NCI-H2171 (cell line): Measurements from ENCODE around the gene LIMS1.
"Not testable (repeated sequence)": the region's sequence is repeated elsewhere in the genome, so short reads cannot be mapped to it uniquely, and the experiment has no call there.

Experiments used
- DNase-seq: peaks from one replicate; lab custom pipeline; 2025; lab: John Stamatoyannopoulos, UW

The LIMS1 gene

GRCh38 chr2:108665975-108666374 lies 131.7 kb downstream of the LIMS1 start:
- not testable (repeated sequence) for DNase-seq

- not testable (repeated sequence) for DNase-seq
These were observed 132.9 kb downstream of the LIMS1 start for GRCh38 chr2:108667140-108667539.

DNA sequence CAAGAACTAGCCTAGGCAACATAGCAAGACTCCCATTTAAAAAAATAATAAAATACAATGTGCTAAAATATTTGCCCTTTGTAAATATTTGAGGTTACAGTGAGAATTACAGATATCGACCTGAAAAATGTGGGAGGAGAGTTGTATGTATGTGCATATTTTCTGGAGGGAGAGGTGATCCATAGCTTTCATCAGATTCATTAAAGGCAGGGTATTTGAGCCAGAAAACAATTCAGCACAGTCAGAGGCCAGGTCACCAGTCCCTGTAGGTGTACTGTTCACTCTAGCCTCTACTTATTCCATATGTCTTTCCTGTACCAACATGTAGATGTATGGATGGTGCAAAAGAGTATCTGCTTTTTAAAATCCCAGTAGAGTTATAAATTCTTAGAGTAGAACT lies 136.0 kb downstream of the LIMS1 start:
- not testable (repeated sequence) for DNase-seq

- DNase-seq = not testable (repeated sequence)
These were observed 138.0 kb downstream of the LIMS1 start for GRCh38 chr2:108672200-108672805.

DNA sequence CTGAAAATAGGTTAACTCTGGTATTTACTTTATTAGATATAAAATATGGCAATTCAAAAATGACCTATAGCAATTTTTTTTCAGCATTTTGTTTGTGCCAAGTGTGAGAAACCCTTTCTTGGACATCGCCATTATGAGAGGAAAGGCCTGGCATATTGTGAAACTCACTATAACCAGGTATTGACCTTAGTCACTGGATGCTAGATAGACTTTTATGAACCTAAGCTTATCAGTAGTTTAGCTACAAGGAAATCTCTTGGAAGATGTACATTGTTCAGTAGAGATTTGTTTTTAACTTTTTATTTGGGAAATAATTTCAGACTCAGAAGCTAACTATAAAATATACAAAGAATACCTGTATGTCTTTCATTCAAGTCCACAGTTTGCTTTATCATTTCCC lies 142.3 kb downstream of the LIMS1 start:
- DNase-seq = not testable (repeated sequence)

DNA sequence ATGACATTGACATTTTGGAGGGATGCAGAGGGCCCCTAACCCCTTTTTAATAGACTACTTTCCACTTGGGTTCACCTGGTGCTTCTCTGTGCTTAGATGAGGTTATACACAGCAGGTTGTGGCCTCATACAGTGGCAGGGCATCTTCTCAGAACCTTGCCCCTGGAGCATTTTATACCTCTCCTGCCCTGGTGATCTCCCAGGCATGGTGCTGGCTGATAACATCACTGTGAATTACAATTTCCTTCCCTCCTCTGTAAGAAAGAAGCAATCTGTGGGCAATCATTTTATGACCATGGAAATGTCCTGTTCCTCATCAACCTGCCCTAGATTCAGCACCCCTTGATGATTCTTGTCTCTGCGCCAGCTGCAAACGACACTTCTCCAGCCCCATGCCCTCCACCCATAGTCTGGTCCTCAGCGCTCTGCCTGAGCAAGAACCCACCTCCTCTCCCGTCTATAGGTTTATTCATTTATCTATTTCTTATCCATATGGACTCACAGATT lies 143.0 kb downstream of the LIMS1 start:
- DNase-seq = not testable (repeated sequence)

DNA sequence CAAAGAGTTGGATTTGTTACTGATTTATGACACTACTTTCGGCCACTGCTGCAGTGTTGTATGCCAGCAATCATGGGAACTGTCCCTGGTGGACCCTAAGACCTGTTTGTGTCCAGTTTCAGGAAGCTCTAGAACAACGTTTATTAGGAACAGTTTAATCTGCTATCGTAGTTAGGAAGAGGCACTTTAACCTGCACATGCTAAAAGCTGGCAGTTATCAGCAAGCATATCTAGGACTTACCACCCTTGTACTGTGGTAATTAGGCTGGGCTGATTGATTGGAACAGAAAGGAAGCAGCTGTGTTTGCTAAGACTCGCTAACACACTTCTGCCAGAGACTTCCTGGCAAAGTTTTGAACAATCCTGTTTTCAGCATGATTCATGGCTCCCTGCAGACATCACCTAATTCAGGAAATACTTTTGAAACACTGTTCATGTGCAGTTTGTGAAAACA lies 144.0 kb downstream of the LIMS1 start:
- DNase-seq = not testable (repeated sequence)

GRCh38 chr2:108680805-108681204 lies 146.5 kb downstream of the LIMS1 start:
- not testable (repeated sequence) for DNase-seq

DNA sequence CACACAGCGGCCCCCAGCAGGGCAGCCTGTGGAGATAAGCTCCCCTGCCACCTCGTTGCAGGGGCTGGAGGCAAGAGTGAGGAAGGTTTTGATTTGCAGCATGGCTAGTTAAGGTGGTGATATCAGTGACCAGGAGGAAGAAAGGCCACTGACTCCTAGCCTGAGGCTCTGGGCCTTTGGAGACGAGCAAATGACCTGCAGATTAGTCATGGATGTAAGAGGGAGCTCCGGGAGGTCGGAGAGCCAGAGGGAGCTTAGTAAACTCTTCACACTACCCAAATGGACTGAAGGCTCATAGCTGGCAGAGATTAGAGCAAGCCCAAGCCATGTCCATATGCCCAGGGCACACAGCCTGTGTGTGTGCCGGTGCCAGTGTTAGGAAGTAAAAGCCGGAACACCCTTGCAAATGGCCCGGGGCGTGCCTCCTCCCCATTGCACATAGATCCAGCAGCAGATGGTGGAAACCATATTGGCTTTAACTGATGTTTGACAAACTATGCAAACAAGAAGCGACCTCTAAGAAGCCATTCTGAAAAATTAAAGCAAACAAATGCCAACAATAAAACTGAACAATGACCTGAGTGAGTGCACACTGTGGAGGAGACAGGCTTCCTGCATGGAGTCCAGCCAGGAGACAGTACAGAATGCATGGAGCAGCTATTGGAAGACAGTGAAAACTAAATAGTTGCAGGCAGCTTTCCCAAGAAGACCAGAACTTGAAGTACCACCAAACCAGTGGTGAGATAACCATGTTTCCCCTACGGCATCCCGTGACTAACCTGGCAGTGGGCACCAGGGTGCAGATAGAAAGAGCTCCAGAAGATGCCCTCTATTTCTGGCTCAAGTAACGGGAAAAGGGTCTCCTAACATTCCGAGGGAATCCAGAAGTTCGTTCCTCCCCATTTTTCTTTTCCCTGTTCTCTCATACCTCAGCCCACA lies 154.8 kb downstream of the LIMS1 start:
- DNase-seq = not testable (repeated sequence)

DNA sequence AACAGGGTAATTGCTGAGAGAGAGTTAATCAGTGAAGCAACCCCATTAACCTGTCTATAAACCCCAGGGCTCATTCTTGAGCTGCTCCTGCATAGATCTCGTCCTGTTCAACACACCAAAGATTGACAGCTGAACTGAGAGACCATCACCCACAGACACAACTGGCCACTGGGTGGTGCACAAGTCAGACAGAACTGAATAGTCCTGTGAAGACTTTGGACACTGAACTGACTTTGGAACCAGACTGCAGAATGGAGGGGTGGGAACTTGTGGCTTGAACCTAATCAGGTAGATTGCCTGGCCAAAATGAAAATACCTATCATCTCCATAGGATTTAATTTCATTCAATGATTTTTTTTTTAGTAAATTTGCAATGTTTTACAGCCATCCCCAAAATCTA lies 155.7 kb downstream of the LIMS1 start:
- not testable (repeated sequence) for DNase-seq

GRCh38 chr2:108691447-108691846 lies 157.2 kb downstream of the LIMS1 start:
- no peak for DNase-seq

- DNase-seq = no peak
These were observed 166.9 kb downstream of the LIMS1 start for GRCh38 chr2:108701208-108701607.

- no peak for DNase-seq
These were observed 167.5 kb downstream of the LIMS1 start for GRCh38 chr2:108701806-108702205.

DNA sequence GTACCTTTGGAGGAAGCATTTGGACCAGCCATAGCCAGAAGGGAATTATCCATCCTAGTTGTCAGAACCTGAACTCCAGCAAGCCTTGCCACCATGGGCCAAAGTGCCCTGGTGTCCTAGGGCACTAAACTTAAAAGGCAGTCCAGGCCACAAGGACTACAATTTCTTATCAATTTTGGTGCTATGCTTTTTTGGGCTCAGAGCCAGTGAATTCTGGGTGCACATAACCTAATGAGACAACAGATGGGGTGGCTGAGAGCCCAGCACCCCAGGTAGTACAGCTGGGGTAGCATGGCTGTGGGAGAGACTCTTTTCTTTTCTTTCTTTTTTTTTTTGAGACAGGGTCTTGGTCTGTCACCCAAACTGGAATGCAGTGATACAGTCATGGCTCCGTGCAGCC lies 170.6 kb downstream of the LIMS1 start:
- no peak for DNase-seq

DNA sequence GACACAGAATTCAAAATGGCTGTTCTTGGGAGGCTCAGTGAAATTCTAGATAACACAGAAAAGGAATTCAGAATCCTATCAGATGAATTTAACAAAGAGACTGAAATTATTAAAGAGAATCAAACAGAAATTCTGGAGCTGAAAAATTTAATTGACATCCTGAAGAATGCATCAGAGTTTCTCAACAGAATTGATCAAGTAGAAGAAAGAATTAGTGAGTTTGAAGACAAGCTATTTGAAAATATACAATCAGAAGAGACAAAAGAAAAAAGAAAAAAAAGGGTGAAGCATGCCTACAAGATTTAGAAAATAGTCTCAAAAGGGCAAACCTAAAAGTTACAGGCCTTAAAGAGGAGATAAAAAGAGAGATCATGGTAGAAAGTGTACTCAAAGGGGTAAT lies 173.0 kb downstream of the LIMS1 start:
- DNase-seq = no peak

GRCh38 chr2:108716971-108717370 lies 182.7 kb downstream of the LIMS1 start:
- not testable (repeated sequence) for DNase-seq

DNA sequence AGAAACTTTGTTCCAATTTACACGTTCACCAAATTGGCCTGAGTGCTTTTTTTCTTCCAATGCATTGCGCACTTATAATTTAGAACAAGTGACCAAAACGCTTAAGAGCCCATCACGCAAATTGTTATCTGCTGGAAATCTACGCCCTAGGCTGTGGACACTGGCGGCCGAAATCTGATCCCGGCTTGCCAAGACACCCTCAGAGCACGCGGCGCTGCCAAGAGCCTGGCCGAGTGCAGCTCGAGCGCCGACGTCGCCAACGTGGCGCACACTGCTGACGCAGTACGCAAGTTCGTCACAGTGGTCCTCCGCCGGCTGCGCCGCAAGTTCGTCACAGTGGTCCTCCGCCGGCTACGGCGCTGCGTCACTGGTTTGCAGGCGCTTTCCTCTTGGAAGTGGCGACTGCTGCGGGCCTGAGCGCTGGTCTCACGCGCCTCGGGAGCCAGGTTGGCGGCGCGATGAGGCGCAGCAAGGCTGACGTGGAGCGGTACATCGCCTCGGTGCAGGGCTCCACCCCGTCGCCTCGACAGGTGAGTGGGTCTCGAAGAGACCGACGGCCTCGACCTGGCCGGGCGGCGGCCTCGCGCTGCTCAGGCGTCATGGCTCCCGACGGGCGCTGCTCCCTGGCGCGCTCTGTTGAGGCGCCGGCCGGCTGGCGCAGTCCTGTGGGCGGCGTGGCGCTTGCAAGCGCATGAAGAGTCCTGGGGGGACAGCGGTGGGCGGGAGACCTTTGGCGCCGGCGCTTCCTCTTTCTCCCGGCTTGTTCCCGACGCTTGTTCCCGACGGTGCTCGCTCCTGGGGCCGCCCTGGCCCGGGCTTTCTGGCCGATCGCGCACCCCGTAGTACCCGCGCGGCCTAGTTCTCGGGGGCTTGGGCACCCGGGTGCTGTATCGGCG lies 185.1 kb downstream of the LIMS1 start, which contains the start of gene RANBP2:
TSS of gene RANBP2 (plus strand) at position 334 of the 896 bp plus-strand sequence. CDS start at position 459, 125 bp downstream.
- DNase-seq = peak; percentile 94

GRCh38 chr2:108726048-108726447 lies 191.8 kb downstream of the LIMS1 start:
- not testable (repeated sequence) for DNase-seq

DNA sequence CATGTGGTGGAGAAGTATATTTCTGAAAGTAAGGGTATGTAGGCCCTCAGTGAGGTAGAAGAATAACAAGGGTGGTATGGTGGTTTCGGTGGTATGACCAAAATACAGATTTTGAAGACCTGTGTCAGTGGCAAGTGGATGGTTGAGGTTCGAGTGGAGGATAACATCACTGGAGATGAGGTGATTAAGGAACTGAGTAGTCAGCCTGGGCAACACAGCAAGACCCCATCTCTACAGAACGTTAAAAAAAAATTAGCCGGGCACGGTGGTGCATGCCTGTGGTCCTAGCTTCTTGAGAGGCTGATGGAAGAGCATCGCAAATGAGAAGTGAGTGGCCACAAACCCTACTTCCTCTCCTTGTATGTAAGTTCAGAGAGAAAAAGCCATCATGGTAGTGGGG lies 200.4 kb downstream of the LIMS1 start:
- DNase-seq = not testable (repeated sequence)
